Activated CD4-positive, CD25-positive, alpha-beta regulatory T cell treated with anti-CD3 and anti-CD28 coated beads, Interleukin-2, amount 50 U/mL, for 24 hours (primary cell): Measurements from ENCODE around the gene RASSF10.
"Not testable (repeated sequence)": the region's sequence is repeated elsewhere in the genome, so short reads cannot be mapped to it uniquely, and the experiment has no call there.

Experiments used
- ATAC-seq, 2 donors: fragments of 150-1000 bp; cut with Tn5 transposase; one replicate each; pipeline ENCODE4 v1.10.0; 2021; ENCODE audit warnings: mild to moderate bottlenecking in 1 of 2, moderate library complexity in 1 of 2

RASSF10 gene

GRCh38 chr11:13026722-13027121, 17.6 kb downstream of the RASSF10 start:
- no peak for ATAC-seq

- ATAC-seq = no peak
These were observed 19.2 kb downstream of the RASSF10 start for GRCh38 chr11:13028322-13028721.

GRCh38 chr11:13029872-13030271, 20.8 kb downstream of the RASSF10 start:
- ATAC-seq = no peak

DNA sequence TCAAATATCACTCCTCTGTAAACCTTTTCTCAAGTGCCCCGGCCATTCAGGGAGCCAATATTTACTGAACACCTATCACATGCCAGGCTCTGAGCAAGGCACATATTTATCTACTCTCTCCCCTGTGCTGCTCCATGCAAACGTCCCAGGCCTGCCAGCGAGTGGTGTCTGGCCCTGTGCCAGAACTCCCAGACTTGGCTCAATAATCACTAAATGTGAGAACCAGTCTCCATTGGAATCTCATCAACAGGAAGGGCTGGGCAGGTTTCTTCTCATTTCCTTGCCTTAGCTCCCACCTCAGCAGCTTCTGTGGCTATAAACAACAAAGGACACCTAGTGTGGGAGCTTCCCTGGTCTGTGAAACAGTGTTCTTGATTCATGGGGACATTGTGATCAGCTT, 21.7 kb downstream of the RASSF10 start:
- no peak for ATAC-seq

- ATAC-seq = no peak
These were observed 22.2 kb downstream of the RASSF10 start for GRCh38 chr11:13031349-13031748.

GRCh38 chr11:13033760-13034533, 24.8 kb downstream of the RASSF10 start:
- no peak for ATAC-seq

DNA sequence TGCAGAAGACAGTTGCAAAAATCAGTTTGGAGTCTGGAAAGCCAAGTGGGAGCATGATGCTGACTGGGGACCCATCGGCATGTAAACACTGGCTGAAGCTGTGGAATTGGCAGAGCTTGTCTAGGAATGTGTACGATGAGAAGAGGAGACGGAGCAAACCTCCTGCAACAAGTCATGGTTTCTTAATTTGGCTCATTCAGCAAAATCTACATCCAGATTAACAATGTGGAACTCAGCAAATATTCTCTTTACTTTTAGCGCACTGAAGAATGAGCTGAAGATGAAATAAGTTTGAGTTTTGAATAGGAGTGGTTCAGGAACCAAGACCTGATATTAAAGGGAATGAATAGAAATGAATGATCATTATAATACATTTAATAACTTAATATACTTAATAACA, 26.6 kb downstream of the RASSF10 start:
- no peak for ATAC-seq

DNA sequence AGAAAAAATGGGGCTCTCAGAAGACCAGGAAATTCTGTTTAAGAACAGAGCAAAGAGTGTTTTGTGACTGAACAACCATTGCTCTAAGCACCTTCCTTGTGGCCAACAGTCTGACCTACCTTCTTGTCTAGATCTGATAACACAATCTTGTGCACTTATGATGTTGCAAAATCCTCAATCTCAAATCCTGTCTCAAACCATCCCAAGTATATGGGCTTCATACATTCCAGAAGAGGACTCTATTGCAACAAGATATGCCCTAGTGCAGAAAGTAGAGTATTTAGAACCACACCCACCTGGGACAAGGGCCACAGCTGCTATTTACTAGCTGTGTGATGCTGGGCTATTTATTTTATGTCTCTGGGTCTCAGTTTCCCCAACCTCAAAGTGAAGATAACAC, 27.1 kb downstream of the RASSF10 start:
- no peak for ATAC-seq

GRCh38 chr11:13038366-13038765, 29.2 kb downstream of the RASSF10 start:
- ATAC-seq = no peak

GRCh38 chr11:13039126-13039525, 30.0 kb downstream of the RASSF10 start:
- no peak for ATAC-seq

DNA sequence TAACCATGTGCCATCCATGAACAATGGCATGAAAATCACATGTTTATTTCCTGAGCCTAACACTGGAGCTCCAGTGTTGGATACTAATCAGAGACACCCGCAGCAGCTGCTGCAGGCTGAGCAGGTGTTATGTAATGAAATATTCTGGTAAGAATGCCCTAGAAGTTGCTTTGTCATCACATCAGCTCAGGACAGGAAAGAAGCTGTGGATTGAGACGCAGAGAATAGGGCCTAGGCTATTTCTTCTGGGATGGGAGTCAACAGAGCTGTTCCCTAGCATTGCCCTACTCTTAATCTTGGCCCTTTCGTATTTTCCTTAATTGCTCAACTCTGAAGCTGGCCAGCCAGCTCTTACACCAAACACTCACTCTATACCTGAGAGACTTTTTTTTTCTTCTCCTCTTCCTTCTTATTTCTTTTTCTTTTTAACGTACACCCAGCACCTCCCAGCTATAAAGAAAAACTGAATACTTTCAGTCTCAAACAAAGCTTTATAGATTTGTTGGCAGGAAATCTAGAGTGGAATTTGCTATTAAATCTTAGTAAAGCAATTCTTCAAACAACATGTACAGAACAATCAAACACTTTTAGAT, 31.9 kb downstream of the RASSF10 start:
- no peak for ATAC-seq

DNA sequence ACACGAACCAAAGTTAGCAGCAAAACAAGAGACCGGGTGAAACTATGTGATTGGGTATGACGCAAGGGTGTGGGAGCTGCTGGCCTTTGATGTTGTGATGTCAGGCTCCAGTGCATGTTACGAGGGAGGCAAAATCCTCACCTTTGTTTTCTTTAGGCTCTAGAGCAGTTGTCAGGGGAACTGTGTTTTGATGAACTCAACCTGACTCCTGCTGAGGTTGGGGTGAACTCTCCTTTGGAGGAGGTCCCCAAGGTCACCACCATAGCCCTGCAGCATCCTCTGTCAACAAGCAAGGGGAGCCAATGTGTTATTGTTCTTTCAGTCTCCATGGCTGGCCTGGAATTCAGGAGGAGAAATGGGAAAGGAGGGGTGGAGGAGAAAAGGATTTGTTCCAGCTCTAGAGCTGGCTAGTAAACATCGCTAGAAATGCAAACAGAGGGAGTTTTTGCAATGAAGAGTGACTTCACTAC, 33.8 kb downstream of the RASSF10 start:
- no peak for ATAC-seq

DNA sequence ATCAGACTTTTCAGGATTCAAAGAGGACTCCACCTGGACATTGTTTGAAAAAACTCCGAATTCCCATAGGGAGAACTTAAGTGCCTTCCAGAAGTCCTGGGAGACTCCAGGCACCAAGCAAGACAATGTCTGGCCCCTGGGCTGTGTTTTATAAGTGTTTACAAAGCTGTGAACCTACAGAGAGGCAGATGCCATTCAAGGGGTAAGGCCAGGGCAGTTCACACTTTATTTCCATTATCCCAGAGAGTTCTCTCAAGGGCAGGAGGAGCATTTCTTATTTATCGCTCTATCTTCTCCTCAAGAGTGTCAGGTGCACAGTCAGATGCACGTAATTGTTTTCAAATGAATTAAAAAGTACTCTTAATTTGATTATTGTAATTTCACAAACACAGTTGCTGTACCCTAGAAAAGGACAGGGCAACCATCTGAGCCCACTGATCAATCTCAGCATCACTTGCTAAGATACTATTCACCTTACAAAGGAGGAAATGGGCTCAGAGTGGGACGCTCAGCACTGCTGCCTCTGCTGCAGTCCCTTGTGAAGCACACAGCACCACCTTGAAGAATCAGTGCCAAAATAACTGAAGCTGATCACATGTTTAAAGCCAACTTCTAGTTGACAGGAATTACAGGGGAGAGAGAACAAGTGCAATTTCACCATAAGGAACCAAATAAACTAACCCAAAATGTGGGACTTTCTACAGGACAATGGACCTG, 35.0 kb downstream of the RASSF10 start:
- ATAC-seq = no peak

GRCh38 chr11:13045089-13045488, 36.0 kb downstream of the RASSF10 start:
- not testable (repeated sequence) for ATAC-seq

- no peak for ATAC-seq
These were observed 36.6 kb downstream of the RASSF10 start for GRCh38 chr11:13045734-13046133.

GRCh38 chr11:13046637-13047570, 37.8 kb downstream of the RASSF10 start:
- ATAC-seq = no peak

- no peak for ATAC-seq
These were observed 38.8 kb downstream of the RASSF10 start for GRCh38 chr11:13047884-13048283.

- ATAC-seq = no peak
These were observed 42.1 kb downstream of the RASSF10 start for GRCh38 chr11:13051257-13051656.

- no peak for ATAC-seq
These were observed 43.0 kb downstream of the RASSF10 start for GRCh38 chr11:13052130-13052571.

DNA sequence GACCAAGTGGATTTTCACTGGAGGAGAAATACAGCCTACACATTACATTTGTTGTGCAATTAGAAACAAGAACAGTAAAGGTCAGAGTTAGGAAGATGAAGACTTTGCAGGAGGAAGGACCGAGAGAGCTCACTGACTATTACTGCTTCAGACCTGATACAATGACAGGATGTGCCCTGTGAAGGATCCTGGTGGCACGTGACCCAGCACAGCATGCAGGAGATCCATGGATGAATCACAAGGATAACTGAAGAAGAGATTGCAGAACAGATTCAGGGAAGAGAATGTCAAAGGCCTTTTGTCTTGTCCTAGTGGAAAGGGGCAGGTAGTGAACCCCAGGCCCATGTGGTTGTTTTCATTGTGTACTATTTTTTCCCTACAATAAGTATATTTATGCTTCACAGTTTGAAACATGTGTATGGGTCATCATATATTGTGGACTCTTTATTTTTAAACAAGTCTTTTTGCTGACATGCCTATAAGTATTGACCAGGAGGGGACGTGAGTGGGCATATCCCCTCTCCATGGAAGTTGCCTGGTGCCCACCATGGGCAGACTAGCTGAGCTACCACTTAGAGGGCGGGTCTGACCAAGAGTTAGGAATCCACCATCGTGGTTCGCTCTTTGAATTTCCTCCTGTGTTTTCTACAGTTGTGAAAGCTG, 44.3 kb downstream of the RASSF10 start:
- ATAC-seq = no peak

DNA sequence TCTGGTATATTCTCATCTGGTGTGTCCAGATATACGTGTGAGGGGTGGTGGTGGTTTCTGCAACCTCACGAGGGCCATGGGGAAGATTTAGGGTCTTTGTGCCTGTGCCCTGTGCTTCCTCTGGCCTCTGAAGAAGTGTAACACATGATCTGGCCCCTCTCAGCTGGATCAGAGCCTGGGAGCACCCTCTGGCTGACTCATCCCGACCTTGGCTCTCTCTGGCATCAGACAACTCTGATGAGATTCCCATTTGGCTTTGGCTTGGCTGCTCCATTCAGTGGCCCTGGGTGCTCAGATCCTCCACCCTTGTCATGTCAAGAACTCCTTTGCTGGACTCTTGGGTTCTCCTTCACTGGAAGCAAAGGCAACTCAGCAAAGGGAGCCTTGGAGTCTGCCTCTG, 45.2 kb downstream of the RASSF10 start:
- ATAC-seq = no peak

DNA sequence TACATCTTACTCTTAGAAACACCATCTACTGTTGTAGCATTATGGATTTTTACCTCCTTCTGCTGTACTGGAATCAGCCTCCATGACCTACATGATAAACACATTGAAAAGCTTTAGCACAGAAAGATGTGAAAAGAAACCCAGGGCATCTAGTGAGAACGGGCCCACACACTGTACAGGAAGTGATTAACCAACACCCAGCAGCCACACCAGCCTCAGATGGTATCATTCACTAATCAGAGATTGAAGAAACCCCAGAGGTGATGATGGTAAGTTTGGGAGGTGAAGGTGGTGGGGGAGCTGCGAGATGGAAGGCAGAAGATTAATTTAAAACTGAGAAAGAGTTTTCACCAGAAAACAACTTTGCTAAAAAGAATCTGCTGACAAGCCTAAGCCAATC, 46.1 kb downstream of the RASSF10 start:
- no peak for ATAC-seq
